ENCODE results near the gene SMYD3.

Gene SMYD3

DNA sequence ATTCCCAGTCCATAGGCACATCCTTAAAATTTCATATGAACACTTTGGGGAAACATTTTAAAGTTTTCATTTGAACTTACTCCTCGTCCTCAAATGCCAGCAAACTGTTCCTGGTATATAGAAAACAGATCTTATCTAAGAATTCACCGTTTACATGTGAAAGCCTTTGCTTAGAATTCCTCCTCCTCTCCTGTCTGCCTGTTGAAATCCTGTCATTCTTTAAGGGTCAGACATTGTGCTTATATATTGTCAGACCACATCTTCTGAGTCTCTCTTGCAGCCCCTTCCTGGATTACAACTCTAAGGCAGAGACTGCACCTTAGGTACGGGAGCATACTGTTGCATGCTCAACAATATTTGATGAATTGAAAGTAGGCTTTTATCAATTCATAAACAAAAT, 239.7 kb downstream of the SMYD3 start:
- Histone ChIP-seq H3K36me3 (ENCODE audit: control insufficient read depth in 1 of 2, insufficient read depth in 2 of 2, low read length in 2 of 2) (no peaks in the 10 kb centered on the region), H3K4me1 (ENCODE audit: control insufficient read depth in 1 of 2, insufficient read depth in 2 of 2, low read length in 2 of 2) (no peaks in the 10 kb centered on the region), H3K27me3 (ENCODE audit: low read depth, low read length) (no peaks in the 10 kb centered on the region), H3K27ac (ENCODE audit: low read length) (no peak overlapping the region), H3K9me3 (ENCODE audit: control insufficient read depth in 1 of 2, low read length in 2 of 2) (no peaks in the 10 kb centered on the region), H3K4me3 (ENCODE audit: low read depth in 1 of 2, low read length in 2 of 2) (no peak overlapping the region)

- Histone ChIP-seq H3K27ac (ENCODE audit: low read length) (no peak overlapping the region), H3K4me1 (ENCODE audit: control insufficient read depth in 1 of 2, insufficient read depth in 2 of 2, low read length in 2 of 2) (no peaks in the 10 kb centered on the region), H3K4me3 (ENCODE audit: low read depth in 1 of 2, low read length in 2 of 2) (no peak overlapping the region)
These were observed 241.6 kb downstream of the SMYD3 start for GRCh38 chr1:246265481-246265880.

DNA sequence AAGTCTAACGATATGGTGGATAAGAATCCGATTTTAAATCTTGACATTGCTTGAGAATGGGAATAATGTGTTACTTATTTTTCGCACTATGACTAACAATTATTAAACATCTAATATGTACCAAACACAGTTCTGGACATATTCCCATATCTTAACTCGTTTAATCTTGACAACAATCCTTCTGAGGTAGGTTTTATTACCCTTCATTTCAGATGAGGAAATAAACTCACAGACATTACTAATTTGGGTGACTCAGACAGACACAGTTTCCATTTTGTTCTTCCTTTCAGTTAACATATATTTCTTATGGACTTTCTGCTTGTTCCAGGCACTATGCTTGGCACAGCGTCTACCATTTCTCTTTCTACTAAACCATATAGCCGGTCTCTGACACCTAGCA, 244.8 kb downstream of the SMYD3 start:
- Histone ChIP-seq H3K4me3 (ENCODE audit: low read depth in 1 of 2, low read length in 2 of 2) (no peak overlapping the region), H3K9me3 (ENCODE audit: control insufficient read depth in 1 of 2, low read length in 2 of 2) (no peaks in the 10 kb centered on the region), H3K27ac (ENCODE audit: low read length) (no peak overlapping the region), H3K36me3 (ENCODE audit: control insufficient read depth in 1 of 2, insufficient read depth in 2 of 2, low read length in 2 of 2) (no peaks in the 10 kb centered on the region), H3K4me1 (ENCODE audit: control insufficient read depth in 1 of 2, insufficient read depth in 2 of 2, low read length in 2 of 2) (no peaks in the 10 kb centered on the region), H3K27me3 (ENCODE audit: low read depth, low read length) (no peaks in the 10 kb centered on the region)

More at GRCh38 chr1:246265481-246265880, 241.6 kb downstream of the SMYD3 start:
- Histone ChIP-seq H3K36me3 (ENCODE audit: control insufficient read depth in 1 of 2, insufficient read depth in 2 of 2, low read length in 2 of 2) (no peaks in the 10 kb centered on the region), H3K27me3 (ENCODE audit: low read depth, low read length) (no peaks in the 10 kb centered on the region), H3K9me3 (ENCODE audit: control insufficient read depth in 1 of 2, low read length in 2 of 2) (no peaks in the 10 kb centered on the region)

DNA sequence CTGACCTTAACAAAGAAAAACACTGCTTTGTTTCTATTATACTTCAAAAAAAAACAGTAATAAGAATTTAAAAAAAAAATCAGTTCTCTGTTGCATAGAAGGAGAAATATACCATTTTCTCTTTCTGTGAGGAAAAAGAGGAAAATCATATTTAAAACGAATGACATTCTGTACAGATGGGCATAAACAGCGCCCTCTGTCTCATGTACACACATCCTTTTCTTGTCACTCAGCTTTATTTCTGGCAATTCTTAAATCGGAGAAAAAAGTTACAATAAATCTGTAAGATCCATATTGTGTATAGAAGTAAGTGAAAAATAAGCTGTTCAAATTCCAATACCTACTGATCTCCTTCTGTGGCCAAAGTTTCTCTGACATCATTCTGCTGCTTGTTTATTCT, 245.4 kb downstream of the SMYD3 start:
- Histone ChIP-seq H3K4me3 (ENCODE audit: low read depth in 1 of 2, low read length in 2 of 2) (no peak overlapping the region), H3K27ac (ENCODE audit: low read length) (no peak overlapping the region), H3K27me3 (ENCODE audit: low read depth, low read length) (no peaks in the 10 kb centered on the region), H3K9me3 (ENCODE audit: control insufficient read depth in 1 of 2, low read length in 2 of 2) (no peaks in the 10 kb centered on the region), H3K36me3 (ENCODE audit: control insufficient read depth in 1 of 2, insufficient read depth in 2 of 2, low read length in 2 of 2) (no peaks in the 10 kb centered on the region), H3K4me1 (ENCODE audit: control insufficient read depth in 1 of 2, insufficient read depth in 2 of 2, low read length in 2 of 2) (no peaks in the 10 kb centered on the region)

- Histone ChIP-seq H3K9me3 (ENCODE audit: control insufficient read depth in 1 of 2, low read length in 2 of 2) (no peaks in the 10 kb centered on the region), H3K36me3 (ENCODE audit: control insufficient read depth in 1 of 2, insufficient read depth in 2 of 2, low read length in 2 of 2) (no peaks in the 10 kb centered on the region), H3K4me1 (ENCODE audit: control insufficient read depth in 1 of 2, insufficient read depth in 2 of 2, low read length in 2 of 2) (no peaks in the 10 kb centered on the region), H3K4me3 (ENCODE audit: low read depth in 1 of 2, low read length in 2 of 2) (no peak overlapping the region), H3K27ac (ENCODE audit: low read length) (no peak overlapping the region), H3K27me3 (ENCODE audit: low read depth, low read length) (no peaks in the 10 kb centered on the region)
These were observed 248.8 kb downstream of the SMYD3 start for GRCh38 chr1:246258250-246258649.

DNA sequence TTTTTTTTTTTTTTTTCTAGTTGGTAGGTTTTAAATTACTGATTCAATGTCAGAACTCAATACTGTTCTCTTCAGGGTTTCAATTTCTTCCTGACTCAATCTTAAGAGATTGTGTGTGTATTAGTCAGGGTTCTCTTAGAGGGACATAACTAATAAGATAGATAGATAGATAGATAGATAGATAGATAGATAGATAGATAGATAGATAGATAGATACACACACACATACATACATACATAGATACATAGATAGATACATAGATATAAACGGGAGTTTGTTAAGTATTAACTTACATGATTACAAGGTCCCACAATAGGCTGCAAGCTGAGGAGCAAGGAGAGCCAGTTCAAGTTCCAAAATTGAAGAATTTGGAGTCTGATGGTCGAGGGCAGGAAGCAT, 251.3 kb downstream of the SMYD3 start:
- Histone ChIP-seq H3K4me1 (ENCODE audit: control insufficient read depth in 1 of 2, insufficient read depth in 2 of 2, low read length in 2 of 2) (no peaks in the 10 kb centered on the region), H3K4me3 (ENCODE audit: low read depth in 1 of 2, low read length in 2 of 2) (no peak overlapping the region), H3K27me3 (ENCODE audit: low read depth, low read length) (no peaks in the 10 kb centered on the region), H3K36me3 (ENCODE audit: control insufficient read depth in 1 of 2, insufficient read depth in 2 of 2, low read length in 2 of 2) (no peaks in the 10 kb centered on the region), H3K27ac (ENCODE audit: low read length) (no peak overlapping the region), H3K9me3 (ENCODE audit: control insufficient read depth in 1 of 2, low read length in 2 of 2) (no peaks in the 10 kb centered on the region)

DNA sequence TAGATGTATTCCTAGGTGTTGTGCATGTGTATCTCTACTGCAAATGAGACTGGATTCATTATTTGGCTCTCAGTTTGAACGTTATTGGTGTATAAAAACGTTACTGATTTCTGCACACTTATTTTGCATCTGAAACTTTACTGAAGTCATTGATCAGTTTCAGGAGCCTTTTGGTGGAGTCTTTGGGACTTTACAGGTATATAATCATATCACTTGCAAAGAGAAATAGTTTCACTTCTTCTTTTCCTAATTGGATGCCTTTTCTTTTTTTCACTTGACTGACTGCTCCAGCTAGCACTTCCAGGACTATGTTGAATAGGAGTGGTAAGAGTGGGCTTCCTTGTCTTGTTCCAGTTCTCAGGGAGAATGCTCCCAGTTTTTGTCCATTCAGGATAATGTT, 252.2 kb downstream of the SMYD3 start:
- H3K9me3 ChIP-seq (ENCODE audit: control insufficient read depth in 1 of 2, low read length in 2 of 2) = no peaks in the 10 kb centered on the region
- no peaks in the 10 kb centered on the region for H3K4me1 ChIP-seq (ENCODE audit: control insufficient read depth in 1 of 2, insufficient read depth in 2 of 2, low read length in 2 of 2)
- H3K36me3 ChIP-seq (ENCODE audit: control insufficient read depth in 1 of 2, insufficient read depth in 2 of 2, low read length in 2 of 2) = no peaks in the 10 kb centered on the region
- no peak overlapping the region for H3K4me3 ChIP-seq (ENCODE audit: low read depth in 1 of 2, low read length in 2 of 2)
- no peak overlapping the region for H3K27ac ChIP-seq (ENCODE audit: low read length)
- H3K27me3 ChIP-seq (ENCODE audit: low read depth, low read length) = no peaks in the 10 kb centered on the region

DNA sequence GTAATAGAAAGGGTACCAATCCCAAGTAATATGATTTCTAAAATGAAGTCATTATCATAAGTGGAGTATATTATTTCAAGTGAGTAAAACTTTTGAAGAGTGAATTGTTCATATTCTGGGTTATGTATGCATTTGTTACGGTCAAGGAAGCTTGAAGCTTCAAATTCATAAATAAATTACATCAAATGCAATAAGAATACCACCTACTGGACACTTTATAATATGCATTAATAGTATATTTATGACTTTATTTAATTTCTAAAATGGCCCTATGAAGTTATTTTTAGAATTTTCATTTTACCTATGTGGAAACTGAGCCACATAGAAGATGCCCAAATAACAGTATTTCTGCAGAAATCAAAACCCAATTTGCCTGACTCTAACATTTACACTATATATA, 260.6 kb downstream of the SMYD3 start:
- Histone ChIP-seq H3K36me3 (ENCODE audit: control insufficient read depth in 1 of 2, insufficient read depth in 2 of 2, low read length in 2 of 2) (no peaks in the 10 kb centered on the region), H3K4me3 (ENCODE audit: low read depth in 1 of 2, low read length in 2 of 2) (no peak overlapping the region), H3K27ac (ENCODE audit: low read length) (no peak overlapping the region), H3K4me1 (ENCODE audit: control insufficient read depth in 1 of 2, insufficient read depth in 2 of 2, low read length in 2 of 2) (no peaks in the 10 kb centered on the region), H3K27me3 (ENCODE audit: low read depth, low read length) (no peaks in the 10 kb centered on the region), H3K9me3 (ENCODE audit: control insufficient read depth in 1 of 2, low read length in 2 of 2) (no peaks in the 10 kb centered on the region)

DNA sequence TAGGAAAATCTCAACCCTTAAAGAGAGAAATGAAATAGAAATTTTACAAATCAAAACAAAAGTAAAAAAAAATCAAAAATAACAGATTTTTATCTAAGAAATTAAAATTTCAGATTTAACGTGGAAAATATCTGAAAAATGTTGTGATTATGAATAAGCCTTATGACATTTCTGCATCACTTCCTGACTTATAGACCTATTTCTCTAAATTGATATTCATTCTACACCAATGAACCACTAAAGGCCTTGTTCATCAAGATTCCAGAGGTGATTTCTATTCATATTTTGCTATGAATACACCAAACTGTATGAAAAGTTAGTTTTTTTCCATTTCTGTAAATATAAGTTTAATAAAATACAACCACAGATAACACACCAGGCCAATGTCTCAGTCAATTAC, 261.5 kb downstream of the SMYD3 start:
- no peaks in the 10 kb centered on the region for H3K9me3 ChIP-seq (ENCODE audit: control insufficient read depth in 1 of 2, low read length in 2 of 2)
- no peaks in the 10 kb centered on the region for H3K27me3 ChIP-seq (ENCODE audit: low read depth, low read length)
- no peaks in the 10 kb centered on the region for H3K4me1 ChIP-seq (ENCODE audit: control insufficient read depth in 1 of 2, insufficient read depth in 2 of 2, low read length in 2 of 2)
- H3K27ac ChIP-seq (ENCODE audit: low read length) = no peak overlapping the region
- H3K36me3 ChIP-seq (ENCODE audit: control insufficient read depth in 1 of 2, insufficient read depth in 2 of 2, low read length in 2 of 2) = no peaks in the 10 kb centered on the region
- H3K4me3 ChIP-seq (ENCODE audit: low read depth in 1 of 2, low read length in 2 of 2) = no peak overlapping the region

DNA sequence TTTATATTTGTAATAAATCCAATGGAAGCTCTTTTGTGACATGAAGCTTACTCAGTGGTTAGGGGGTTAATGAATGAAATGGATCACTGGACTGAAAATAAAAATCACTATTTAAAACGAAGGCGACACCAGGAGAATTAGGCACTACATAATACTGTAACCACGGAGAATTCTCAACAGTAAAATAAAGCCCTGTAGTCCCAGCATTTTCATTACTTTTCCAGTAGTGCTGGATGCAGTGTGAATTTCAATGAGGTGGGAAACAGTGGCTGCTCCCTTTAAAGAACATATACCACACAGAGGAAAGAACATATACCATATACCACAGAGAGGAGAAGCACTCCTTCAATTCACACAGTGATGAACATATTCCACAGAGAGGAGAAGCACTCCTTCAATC, 275.0 kb downstream of the SMYD3 start:
- no peaks in the 10 kb centered on the region for H3K27me3 ChIP-seq (ENCODE audit: low read depth, low read length)
- no peaks in the 10 kb centered on the region for H3K9me3 ChIP-seq (ENCODE audit: control insufficient read depth in 1 of 2, low read length in 2 of 2)
- H3K36me3 ChIP-seq (ENCODE audit: control insufficient read depth in 1 of 2, insufficient read depth in 2 of 2, low read length in 2 of 2) = no peaks in the 10 kb centered on the region
- H3K4me1 ChIP-seq (ENCODE audit: control insufficient read depth in 1 of 2, insufficient read depth in 2 of 2, low read length in 2 of 2) = no peaks in the 10 kb centered on the region
- H3K4me3 ChIP-seq (ENCODE audit: low read depth in 1 of 2, low read length in 2 of 2) = no peak overlapping the region
- H3K27ac ChIP-seq (ENCODE audit: low read length) = no peak overlapping the region

GRCh38 chr1:246226041-246226440, 281.0 kb downstream of the SMYD3 start:
- H3K4me1 ChIP-seq (ENCODE audit: control insufficient read depth in 1 of 2, insufficient read depth in 2 of 2, low read length in 2 of 2) = no peaks in the 10 kb centered on the region
- no peaks in the 10 kb centered on the region for H3K36me3 ChIP-seq (ENCODE audit: control insufficient read depth in 1 of 2, insufficient read depth in 2 of 2, low read length in 2 of 2)
- no peaks in the 10 kb centered on the region for H3K9me3 ChIP-seq (ENCODE audit: control insufficient read depth in 1 of 2, low read length in 2 of 2)
- H3K27ac ChIP-seq (ENCODE audit: low read length) = no peak overlapping the region
- H3K27me3 ChIP-seq (ENCODE audit: low read depth, low read length) = no peaks in the 10 kb centered on the region
- H3K4me3 ChIP-seq (ENCODE audit: low read depth in 1 of 2, low read length in 2 of 2) = no peak overlapping the region

DNA sequence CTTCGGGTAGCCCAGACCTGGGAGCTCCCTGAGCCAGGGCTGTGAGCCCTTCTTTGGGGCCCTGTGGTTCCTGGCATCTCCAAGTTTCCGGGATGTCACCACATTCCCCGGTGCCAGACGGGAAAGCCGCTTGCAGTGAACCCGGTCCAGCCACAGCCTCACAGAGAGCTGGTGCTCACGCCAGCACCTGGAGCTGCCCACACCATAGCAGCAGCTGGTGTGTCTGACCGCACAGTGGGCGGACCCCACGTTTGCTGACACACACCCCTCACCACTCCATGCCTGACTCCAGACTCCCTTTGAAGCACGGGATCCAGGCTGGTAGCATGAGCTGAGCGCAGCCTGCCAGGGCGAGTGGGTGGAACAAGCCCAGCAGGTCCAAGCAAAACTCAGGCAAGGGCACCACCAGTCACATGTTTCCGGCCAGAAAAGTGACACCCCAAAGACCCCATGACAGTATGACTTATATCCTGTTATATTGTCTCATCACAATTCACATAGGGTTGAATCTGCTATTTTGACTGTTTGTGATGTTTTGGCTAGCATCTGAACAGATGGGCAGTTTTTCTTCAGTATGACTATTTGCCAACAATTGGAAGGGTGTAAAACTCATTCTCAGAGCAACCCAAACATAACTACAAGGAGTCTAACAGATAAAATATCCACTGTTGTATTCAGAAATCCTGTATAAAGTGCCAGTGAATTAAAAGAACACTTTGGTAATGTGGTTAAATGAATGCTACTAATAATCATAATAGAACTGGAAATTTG, 285.4 kb downstream of the SMYD3 start:
- no peak overlapping the region for H3K4me3 ChIP-seq (ENCODE audit: low read depth in 1 of 2, low read length in 2 of 2)
- H3K27ac ChIP-seq (ENCODE audit: low read length) = no peak overlapping the region
- H3K9me3 ChIP-seq (ENCODE audit: control insufficient read depth in 1 of 2, low read length in 2 of 2) = no peaks in the 10 kb centered on the region
- H3K4me1 ChIP-seq (ENCODE audit: control insufficient read depth in 1 of 2, insufficient read depth in 2 of 2, low read length in 2 of 2) = no peaks in the 10 kb centered on the region
- H3K27me3 ChIP-seq (ENCODE audit: low read depth, low read length) = no peaks in the 10 kb centered on the region
- no peaks in the 10 kb centered on the region for H3K36me3 ChIP-seq (ENCODE audit: control insufficient read depth in 1 of 2, insufficient read depth in 2 of 2, low read length in 2 of 2)

All from muscle layer of duodenum (tissue), 2 donors.